ENCODE data around the gene SPACA4.
A peak's percentile ranks its signal among the peaks of the same experiment; 100 is the strongest.
"Not testable (repeated sequence)": the region's sequence is repeated elsewhere in the genome, so short reads cannot be mapped to it uniquely, and the experiment has no call there.

Gene SPACA4

GRCh38 chr19:48606463-48607358 is at the start of gene SPACA4:
SPACA4 (plus strand) TSS chr19:48606742; CDS start chr19:48606979, 237 bp downstream.
- DNase-seq (ENCODE audit: low spot score) = no peak

GRCh38 chr19:48556825-48557224 is 49.7 kb upstream of the SPACA4 start:
- DNase-seq (ENCODE audit: low spot score) = no peak

- DNase-seq (ENCODE audit: low spot score) = peak; percentile 83
Measured at GRCh38 chr19:48558018-48558684, 48.4 kb upstream of the SPACA4 start.

- DNase-seq (ENCODE audit: low spot score) = no peak
Measured at GRCh38 chr19:48560095-48560530, 46.4 kb upstream of the SPACA4 start.

GRCh38 chr19:48561412-48561811 is 45.1 kb upstream of the SPACA4 start:
- DNase-seq (ENCODE audit: low spot score) = no peak

GRCh38 chr19:48565090-48565489 is 41.5 kb upstream of the SPACA4 start:
- DNase-seq (ENCODE audit: low spot score) = no peak

GRCh38 chr19:48568345-48568886 is 38.1 kb upstream of the SPACA4 start:
- no peak for DNase-seq (ENCODE audit: low spot score)

GRCh38 chr19:48569814-48570213 is 36.7 kb upstream of the SPACA4 start:
- DNase-seq (ENCODE audit: low spot score) = no peak

- DNase-seq (ENCODE audit: low spot score) = no peak
Measured at GRCh38 chr19:48571378-48572162, 35.0 kb upstream of the SPACA4 start.

GRCh38 chr19:48573163-48573505 is 33.4 kb upstream of the SPACA4 start:
- DNase-seq (ENCODE audit: low spot score) = no peak

- no peak for DNase-seq (ENCODE audit: low spot score)
Measured at GRCh38 chr19:48575931-48576622, 30.5 kb upstream of the SPACA4 start.

- not testable (repeated sequence) for DNase-seq (ENCODE audit: low spot score)
Measured at GRCh38 chr19:48577908-48578307, 28.6 kb upstream of the SPACA4 start.

GRCh38 chr19:48578891-48579290 is 27.7 kb upstream of the SPACA4 start:
- DNase-seq (ENCODE audit: low spot score) = no peak

GRCh38 chr19:48582168-48582567 is 24.4 kb upstream of the SPACA4 start:
- DNase-seq (ENCODE audit: low spot score) = no peak

- no peak for DNase-seq (ENCODE audit: low spot score)
Measured at GRCh38 chr19:48587387-48587786, 19.2 kb upstream of the SPACA4 start.

- peak; percentile 89 for DNase-seq (ENCODE audit: low spot score)
Measured at GRCh38 chr19:48588670-48589401, 17.7 kb upstream of the SPACA4 start.

GRCh38 chr19:48591021-48591420 is 15.5 kb upstream of the SPACA4 start:
- no peak for DNase-seq (ENCODE audit: low spot score)

- no peak for DNase-seq (ENCODE audit: low spot score)
Measured at GRCh38 chr19:48595171-48595570, 11.4 kb upstream of the SPACA4 start.

GRCh38 chr19:48595833-48596232 is 10.7 kb upstream of the SPACA4 start:
- DNase-seq (ENCODE audit: low spot score) = no peak

- no peak for DNase-seq (ENCODE audit: low spot score)
Measured at GRCh38 chr19:48596237-48596636, 10.3 kb upstream of the SPACA4 start.
